MCF 10A (cell line): ENCODE results near the gene NOD2. TPM values are rescaled to one million over a fixed set of nuclear protein-coding genes. Genes with fewer than 3 reads are reported as not detected.

Source experiments
- BruUV-seq: library from RNA; stranded (reverse); fragments of 400-500 nt; replicated peaks from 2 replicates; lab custom pipeline; 2021; lab: Mats Ljungman, UMichigan
- CTCF ChIA-PET: fragments of 300-600 bp; sonication (Branson Sonifier 250); formaldehyde crosslinking; extraction: SDS; loops from one replicate; lab custom pipeline; 2021; ENCODE audit warnings: antibody characterized with exemption, inconsistent platforms; lab: Yijun Ruan, JAX
- POLR2A ChIA-PET: fragments of 300-600, 350-650 bp; sonication (Branson Sonifier 250); formaldehyde crosslinking; extraction: SDS; loops from one replicate; lab custom pipeline; 2020; ENCODE audit warnings: antibody characterized with exemption, inconsistent platforms; lab: Yijun Ruan, JAX
- DNase-seq: peaks from one replicate; pipeline ENCODE4 v3.0.0-alpha.2; 2018; ENCODE audit not compliant: unreplicated experiment
- H3K27ac Mint-ChIP-seq: one replicate; pipeline ENCODE4 v1.8.0; 2022; ENCODE audit warnings: mild to moderate bottlenecking, low read depth, mixed read lengths; ENCODE audit not compliant: unreplicated experiment
- H3K27me3 Mint-ChIP-seq: one replicate; pipeline ENCODE4 v1.8.0; 2022; ENCODE audit warnings: mixed read lengths; ENCODE audit not compliant: insufficient read depth, unreplicated experiment
- H3K36me3 Mint-ChIP-seq: one replicate; pipeline ENCODE4 v1.8.0; 2022; ENCODE audit warnings: mild to moderate bottlenecking, moderate library complexity, mixed read lengths; ENCODE audit not compliant: insufficient read depth, unreplicated experiment
- H3K4me1 Mint-ChIP-seq: one replicate; pipeline ENCODE4 v1.8.0; 2022; ENCODE audit warnings: mixed read lengths; ENCODE audit not compliant: insufficient read depth, unreplicated experiment
- H3K4me3 Mint-ChIP-seq: one replicate; pipeline ENCODE4 v1.8.0; 2022; ENCODE audit warnings: mild to moderate bottlenecking, moderate library complexity, mixed read lengths; ENCODE audit not compliant: unreplicated experiment
- H3K9me3 Mint-ChIP-seq: one replicate; pipeline ENCODE4 v1.8.0; 2022; ENCODE audit warnings: mixed read lengths; ENCODE audit not compliant: unreplicated experiment
- CTCF ChIP-seq: fragments of 200-600 bp; IDR thresholded peaks from one replicate; pipeline ENCODE4 v1.8.0; 2022; ENCODE audit warnings: antibody characterized with exemption, mild to moderate bottlenecking; ENCODE audit not compliant: unreplicated experiment
- intact Hi-C: fragments of 100-400 bp; cut with micrococcal nuclease; formaldehyde crosslinking; loops from 2 replicates; pipeline ENCODE4 v1.14.1; 2022
- total RNA-seq: library from RNA; stranded (reverse); gene quantifications from 2 replicates; pipeline ENCODE4 v1.2.3, GENCODE V29; 2022

Gene NOD2
- total RNA-seq, 1 experiment from 2014 or later = 1.7 TPM

DNA sequence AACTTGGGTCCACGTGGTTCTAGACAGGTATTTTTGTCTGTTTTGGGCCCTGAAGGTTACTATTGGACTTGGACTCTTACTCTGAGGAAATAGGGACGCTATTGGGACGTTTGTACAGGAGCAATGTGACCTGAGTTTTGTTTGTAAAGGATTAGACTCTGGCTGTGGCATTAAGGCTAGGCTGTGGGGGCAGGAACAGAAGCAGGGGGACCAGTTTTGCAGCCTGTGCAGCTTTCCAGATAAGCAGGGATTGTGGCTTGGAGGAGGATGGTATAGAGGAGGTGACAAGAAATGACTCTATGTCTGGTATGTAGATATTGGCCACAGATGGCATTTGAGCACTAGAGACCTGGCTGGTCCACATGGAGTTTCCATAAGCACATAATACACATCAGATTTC lies 12.8 kb downstream of the NOD2 start:
- intact Hi-C loops = no loop called here
- Mint-ChIP-seq H3K27me3 (no peaks in the 10 kb centered on the region), H3K9me3 (peaks cover 16% of the 10 kb centered on the region), H3K4me3 (no peak overlapping the region), H3K36me3 (peaks cover 5% of the 10 kb centered on the region), H3K4me1 (peaks cover 5% of the 10 kb centered on the region), H3K27ac (no peak overlapping the region)
- ChIA-PET POLR2A (no interaction called here), CTCF (no interaction called here)
- BruUV-seq = no TSS peak
- DNase-seq = no peak
- no peak for TF ChIP-seq CTCF

DNA sequence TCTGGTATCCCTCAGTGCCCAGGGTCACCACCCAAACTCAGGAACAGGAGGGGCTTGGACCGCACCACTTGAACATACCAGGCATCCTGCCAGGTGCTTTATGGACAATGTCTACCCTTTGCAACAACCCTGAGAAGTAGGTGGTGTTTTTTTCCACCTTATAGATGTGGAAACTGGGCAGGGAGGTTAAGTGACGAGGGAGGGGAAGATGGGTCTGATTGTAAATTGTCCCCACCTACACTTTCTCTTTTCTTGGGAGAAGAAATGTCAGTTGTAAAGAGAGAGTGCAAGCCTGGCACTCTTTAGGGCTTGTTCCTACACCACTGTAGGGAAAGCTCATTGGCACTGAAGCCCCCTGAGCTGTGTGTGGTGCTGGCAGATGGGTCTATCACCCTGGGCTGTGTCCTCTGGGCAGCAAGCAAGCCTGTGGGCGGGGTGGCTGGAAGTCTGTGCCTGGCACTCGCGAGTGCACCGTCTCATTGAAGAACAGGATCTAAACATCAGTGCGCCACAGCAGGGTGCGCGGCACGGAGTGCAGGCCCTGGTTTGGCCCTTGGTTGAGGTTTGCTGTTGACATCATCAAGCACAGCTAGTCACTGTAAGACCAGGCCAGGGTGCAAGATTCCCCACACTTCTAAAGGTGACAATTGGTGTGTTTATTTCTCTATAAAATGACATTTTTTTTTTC lies 15.1 kb downstream of the NOD2 start:
- CTCF ChIA-PET = interaction anchor here (0.5 kb wide), 1 partner anchor 339 kb away, joined by 3 read pairs; no protein-coding TSS in a partner anchor
- Mint-ChIP-seq H3K4me3 (no peak overlapping the region), H3K4me1 (no peaks in the 10 kb centered on the region), H3K36me3 (peaks cover 5% of the 10 kb centered on the region), H3K27ac (no peak overlapping the region), H3K9me3 (peaks cover 16% of the 10 kb centered on the region), H3K27me3 (no peaks in the 10 kb centered on the region)
- no TSS peak for BruUV-seq
- POLR2A ChIA-PET = interaction anchor here (0.7 kb wide), 1 partner anchor 786 kb away, joined by 3 read pairs; no protein-coding TSS in a partner anchor
- no peak for DNase-seq
- no peak for TF ChIP-seq CTCF
- intact Hi-C loops = no loop called here

GRCh38 chr16:50709061-50709684 lies 15.8 kb downstream of the NOD2 start:
- Mint-ChIP-seq H3K9me3 (peaks cover 16% of the 10 kb centered on the region), H3K4me1 (no peaks in the 10 kb centered on the region), H3K27ac (no peak overlapping the region), H3K36me3 (no peaks in the 10 kb centered on the region), H3K4me3 (no peak overlapping the region), H3K27me3 (no peaks in the 10 kb centered on the region)
- ChIA-PET POLR2A (interaction anchor here (0.7 kb wide), 1 partner anchor 787 kb away, joined by 3 read pairs; no protein-coding TSS in a partner anchor), CTCF (interaction anchor here (0.5 kb wide), 2 partner anchors 10 to 340 kb away, joined by 3 to 4 read pairs; no protein-coding TSS in a partner anchor)
- BruUV-seq = no TSS peak
- DNase-seq = no peak
- intact Hi-C loops = no loop called here
- no peak for TF ChIP-seq CTCF

DNA sequence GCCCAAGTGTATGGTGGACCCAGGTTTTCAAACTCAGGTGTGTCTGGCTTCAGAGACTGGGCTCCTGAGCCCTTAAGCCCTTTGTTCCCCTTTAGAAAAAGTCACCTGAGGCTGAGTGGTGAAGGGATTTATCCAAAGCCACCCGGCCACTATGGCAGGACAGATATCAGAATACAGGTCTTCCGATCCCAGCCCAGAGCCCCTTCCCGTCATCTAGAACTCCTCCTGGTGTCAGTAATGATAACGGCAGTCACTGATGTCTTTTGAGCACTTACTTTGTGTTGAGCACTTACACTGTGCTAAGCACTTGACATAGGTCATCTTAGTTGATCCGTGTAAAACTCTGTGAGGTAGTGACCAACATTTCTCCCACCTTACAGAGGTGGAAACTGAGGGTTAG lies 16.6 kb downstream of the NOD2 start:
- no peaks in the 10 kb centered on the region for H3K27me3 Mint-ChIP-seq
- no peak for DNase-seq
- no peak overlapping the region for H3K4me3 Mint-ChIP-seq
- ChIA-PET POLR2A (no interaction called here), CTCF (interaction anchor here (0.5 kb wide), 1 partner anchor 9 kb away, joined by 4 read pairs; no protein-coding TSS in a partner anchor)
- no peaks in the 10 kb centered on the region for H3K36me3 Mint-ChIP-seq
- H3K27ac Mint-ChIP-seq = no peak overlapping the region
- no peak for TF ChIP-seq CTCF
- no peaks in the 10 kb centered on the region for H3K4me1 Mint-ChIP-seq
- intact Hi-C loops = no loop called here
- no TSS peak for BruUV-seq
- H3K9me3 Mint-ChIP-seq = peaks cover 11% of the 10 kb centered on the region
